ENCODE data around the gene KBTBD13. TPM values are rescaled to one million over a fixed set of nuclear protein-coding genes. Genes with fewer than 3 reads are reported as not detected.
A peak's percentile ranks its signal among the peaks of the same experiment; 100 is the strongest.
"Not testable (repeated sequence)": the region's sequence is repeated elsewhere in the genome, so short reads cannot be mapped to it uniquely, and the experiment has no call there.

KBTBD13 gene
- polyA plus RNA-seq, 6 donors from 2014 or later: not detected

DNA sequence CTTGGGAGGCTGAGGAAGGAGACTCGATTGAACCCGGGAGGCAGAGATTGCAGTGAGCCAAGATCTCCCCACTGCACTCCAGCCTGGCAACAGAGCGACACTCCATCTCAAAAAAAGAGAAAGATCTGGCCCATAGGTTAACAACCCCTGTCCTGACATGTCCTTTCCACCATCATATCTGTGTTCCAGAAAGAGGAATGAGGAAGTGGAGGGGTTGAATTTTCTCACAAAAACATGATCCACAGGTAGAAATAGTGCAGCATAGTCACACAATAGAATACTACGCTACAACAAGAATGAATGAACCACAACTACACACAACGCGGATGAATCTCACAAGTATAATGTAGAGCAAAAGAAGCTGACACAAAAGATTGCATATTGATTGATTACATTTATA, 36.1 kb upstream of the KBTBD13 start:
- Mint-ChIP-seq H3K4me1 (no peaks in the 10 kb centered on the region), H3K36me3 (no peaks in the 10 kb centered on the region), H3K27me3 (peaks cover 4 to 12% (median 6%) of the 10 kb centered on the region in 3 donors), H3K9me3 (no peaks in the 10 kb centered on the region), H3K27ac (no peak overlapping the region), H3K4me3 (no peak overlapping the region)
- ATAC-seq (ENCODE audit: low read depth in 2 of 2) (no peak), DNase-seq (no peak)

DNA sequence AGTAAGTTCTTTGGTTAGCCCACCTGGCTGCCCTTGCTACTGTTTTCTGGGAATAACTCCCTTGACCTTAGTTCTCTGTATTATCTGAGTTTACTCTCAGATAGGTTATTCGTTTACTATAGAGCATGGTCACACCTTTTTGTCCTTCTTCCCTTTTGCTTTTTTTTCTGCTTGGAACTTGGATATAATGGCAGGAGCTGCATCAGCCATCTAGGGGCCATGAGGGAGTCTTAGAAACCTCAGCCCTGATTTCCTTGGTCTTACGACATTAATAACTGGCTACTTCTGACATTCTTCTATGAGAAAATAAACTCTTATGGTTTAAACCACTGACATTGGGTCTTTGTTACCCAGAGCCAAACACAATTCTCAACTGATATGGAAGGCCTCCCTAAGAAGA, 34.8 kb upstream of the KBTBD13 start:
- ATAC-seq (ENCODE audit: low read depth in 2 of 2): no peak
- Mint-ChIP-seq H3K27ac (no peak overlapping the region), H3K4me3 (no peak overlapping the region), H3K27me3 (peaks cover 4 to 12% (median 6%) of the 10 kb centered on the region in 3 donors), H3K9me3 (no peaks in the 10 kb centered on the region), H3K4me1 (no peaks in the 10 kb centered on the region), H3K36me3 (no peaks in the 10 kb centered on the region)
- no peak for DNase-seq

DNA sequence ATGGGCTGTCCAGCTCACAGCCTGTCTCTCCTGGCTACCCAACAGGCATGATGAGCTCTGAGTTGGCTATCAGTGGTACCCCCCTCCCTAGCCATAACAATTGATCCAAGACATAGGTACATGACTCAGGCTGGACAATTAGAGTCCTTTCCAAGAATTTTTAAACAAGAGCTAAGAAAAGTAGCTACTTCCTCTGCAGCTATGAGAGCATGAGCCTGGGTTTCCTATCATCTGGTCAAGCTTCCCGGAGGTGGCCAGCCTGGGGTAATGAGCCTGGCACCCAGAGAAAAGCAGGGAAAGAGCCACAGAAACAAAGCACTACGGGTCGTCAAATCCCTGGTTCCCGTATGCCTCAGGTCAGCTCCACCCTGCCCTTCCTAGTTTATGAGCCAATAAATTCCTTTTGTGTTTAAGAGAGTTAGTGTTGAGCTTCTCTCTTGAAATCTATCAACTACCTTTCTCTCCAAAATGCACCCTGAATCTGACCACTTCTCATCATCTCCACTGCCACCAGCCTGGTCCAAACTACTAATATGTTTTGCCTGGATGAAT, 33.7 kb upstream of the KBTBD13 start:
- DNase-seq (no peak), ATAC-seq (ENCODE audit: low read depth in 2 of 2) (no peak)
- H3K36me3 Mint-ChIP-seq: no peaks in the 10 kb centered on the region
- H3K9me3 Mint-ChIP-seq: no peaks in the 10 kb centered on the region
- no peak overlapping the region for H3K4me3 Mint-ChIP-seq
- H3K27ac Mint-ChIP-seq: no peak overlapping the region
- H3K4me1 Mint-ChIP-seq: no peaks in the 10 kb centered on the region
- peaks cover 8 to 16% (median 13%) of the 10 kb centered on the region in 3 donors for H3K27me3 Mint-ChIP-seq

DNA sequence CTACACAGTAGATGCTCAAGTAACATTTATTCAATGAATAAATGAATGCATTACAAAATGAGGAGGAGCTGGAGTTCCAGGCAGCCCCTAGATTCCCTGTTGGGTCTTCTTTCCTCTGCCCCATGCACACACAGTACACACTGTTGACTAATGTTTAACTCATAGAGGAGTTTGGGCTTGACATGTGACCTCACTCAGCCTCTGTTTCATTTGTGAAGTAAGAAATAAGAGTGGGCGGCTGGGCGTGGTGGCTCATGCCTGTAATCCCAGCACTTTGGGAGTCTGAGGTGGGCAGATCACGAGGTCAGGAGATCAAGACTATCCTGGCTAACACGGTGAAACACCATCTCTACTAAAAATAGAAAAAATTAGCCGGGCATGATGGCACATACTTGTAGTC, 32.3 kb upstream of the KBTBD13 start:
- peaks cover 9 to 16% (median 14%) of the 10 kb centered on the region in 3 donors for H3K27me3 Mint-ChIP-seq
- not testable (repeated sequence) for H3K4me1 Mint-ChIP-seq; H3K9me3 Mint-ChIP-seq; H3K4me3 Mint-ChIP-seq; H3K27ac Mint-ChIP-seq; DNase-seq; ATAC-seq (ENCODE audit: low read depth in 2 of 2); H3K36me3 Mint-ChIP-seq

DNA sequence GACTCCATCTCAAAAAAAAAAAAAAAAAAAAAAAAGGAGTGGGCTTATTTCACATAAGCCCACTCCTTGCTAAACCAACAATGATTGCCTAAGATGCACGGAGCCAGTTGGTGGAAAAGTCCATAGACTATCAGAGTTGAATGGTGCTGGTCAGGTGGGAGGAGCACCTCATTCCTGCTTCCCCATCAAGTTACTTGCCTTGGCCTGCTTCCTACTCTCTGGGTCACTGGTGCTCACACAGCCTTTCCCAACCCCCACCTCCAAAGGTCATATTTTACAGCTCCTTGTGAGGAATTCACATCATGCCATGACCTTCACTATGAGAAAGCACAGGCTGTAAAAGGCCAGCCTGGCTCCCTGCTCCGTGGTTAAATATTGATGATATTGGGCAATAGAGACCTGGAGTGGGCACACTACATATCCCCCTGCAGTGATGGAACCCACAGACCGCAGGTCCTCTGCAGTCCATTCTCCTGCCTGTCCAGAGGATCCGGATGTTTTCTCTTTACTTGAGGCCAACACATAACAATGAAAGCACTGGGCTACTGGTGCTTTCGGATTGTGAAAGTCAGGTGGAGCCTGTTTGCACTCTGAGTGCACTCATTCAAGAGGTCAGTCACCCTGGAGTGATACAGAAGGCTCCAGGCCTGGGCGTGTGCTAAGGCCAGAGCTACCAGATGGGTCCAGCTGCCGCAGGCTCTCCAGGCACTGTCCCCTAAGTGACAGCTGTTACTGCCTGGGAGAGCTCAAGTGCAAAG, 31.6 kb upstream of the KBTBD13 start, which contains the start of gene SLC51B:
Gene SLC51B, plus strand, starts transcription at position 664 of the 758 bp plus-strand sequence. CDS start 4,618 bp downstream, outside the sequence.
- no peaks in the 10 kb centered on the region for H3K36me3 Mint-ChIP-seq
- peaks cover 8 to 11% (median 9%) of the 10 kb centered on the region in 3 donors for H3K4me1 Mint-ChIP-seq

DNA sequence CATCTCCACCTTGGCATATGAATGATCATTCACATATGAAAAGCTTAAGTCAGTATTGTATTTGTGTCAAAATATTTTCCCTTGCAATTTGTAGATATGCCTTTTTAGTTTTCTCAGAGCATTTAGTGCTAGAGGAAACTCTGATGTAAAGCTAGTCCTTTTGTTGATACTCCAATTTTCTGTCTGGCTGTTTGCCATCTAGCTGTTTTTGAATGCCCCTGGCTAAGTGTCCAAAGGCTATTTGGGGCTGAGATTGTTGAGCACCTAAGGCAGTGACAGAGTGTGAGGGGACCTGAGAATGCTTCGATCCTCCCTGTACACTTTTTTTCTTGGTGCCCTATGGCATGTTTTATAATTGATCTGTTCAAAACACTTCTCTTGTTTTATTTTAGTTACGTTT, 28.3 kb upstream of the KBTBD13 start:
- H3K4me1 Mint-ChIP-seq: peaks cover 15 to 19% (median 19%) of the 10 kb centered on the region in 3 donors
- peak overlapping the region in 2 of 6 donors; percentile 13 to 72 for H3K27ac Mint-ChIP-seq
- no peak overlapping the region for H3K4me3 Mint-ChIP-seq
- no peaks in the 10 kb centered on the region for H3K36me3 Mint-ChIP-seq
- no peak for ATAC-seq (ENCODE audit: low read depth in 2 of 2)
- no peaks in the 10 kb centered on the region for H3K9me3 Mint-ChIP-seq
- DNase-seq: no peak
- H3K27me3 Mint-ChIP-seq: peaks cover 8 to 13% (median 10%) of the 10 kb centered on the region in 3 donors

More for the DNA sequence above, 31.6 kb upstream of the KBTBD13 start, which contains the start of gene SLC51B:
- ATAC-seq (ENCODE audit: low read depth in 2 of 2) (no peak), DNase-seq (no peak)
- Mint-ChIP-seq H3K9me3 (no peaks in the 10 kb centered on the region), H3K27me3 (peaks cover 13 to 16% (median 14%) of the 10 kb centered on the region in 3 donors), H3K27ac (peak within 1 kb of the TSS in 1 of 6 donors; percentile 68), H3K4me3 (peak within 1 kb of the TSS in 1 of 8 donors; percentile 25)

DNA sequence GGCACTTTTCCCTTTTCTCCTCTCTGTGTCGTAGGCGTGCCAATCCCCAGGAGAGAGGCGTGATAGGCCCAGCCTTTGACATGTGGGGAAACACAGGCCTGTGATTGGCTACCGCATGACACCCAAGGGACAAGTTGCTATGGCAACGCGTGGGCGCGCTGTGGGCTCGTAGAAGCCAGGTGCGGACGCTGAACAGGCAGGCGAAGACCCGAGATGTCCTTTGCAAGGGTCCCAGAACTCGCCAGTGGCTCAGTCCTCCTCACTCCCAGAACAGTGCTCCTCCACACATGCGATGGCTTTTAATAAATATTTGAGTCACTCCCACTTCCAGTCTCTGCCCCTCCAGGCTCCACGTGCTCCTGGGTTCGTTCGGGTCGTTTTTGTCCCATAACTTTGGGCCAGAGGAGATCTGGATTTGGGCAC, 27.1 kb upstream of the KBTBD13 start:
- no peaks in the 10 kb centered on the region for H3K9me3 Mint-ChIP-seq

DNA sequence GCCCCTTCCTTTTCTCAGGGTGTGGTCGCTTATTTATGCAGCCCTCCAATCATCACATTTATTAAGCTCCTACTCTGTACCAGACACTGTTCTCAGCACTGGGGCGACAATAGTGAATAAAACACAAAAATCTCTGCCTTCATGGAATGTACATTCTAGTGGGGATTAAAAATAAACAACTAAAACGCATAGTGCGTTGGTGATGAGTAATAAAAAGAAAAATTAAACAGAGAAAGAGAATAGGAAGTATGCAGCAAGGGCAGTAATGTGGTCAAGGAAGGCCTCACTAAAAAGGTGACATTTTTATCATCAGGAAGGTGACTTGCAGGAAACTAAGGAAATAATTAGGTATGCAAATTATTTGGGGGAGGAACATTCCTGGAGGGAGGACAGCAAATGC, 26.3 kb upstream of the KBTBD13 start:
- H3K4me3 Mint-ChIP-seq: peak overlapping the region in 7 of 8 donors; percentile 63 to 87 (median 83)
- DNase-seq: no peak
- H3K27ac Mint-ChIP-seq: peak overlapping the region in 5 of 6 donors; percentile 13 to 72 (median 58)
- H3K9me3 Mint-ChIP-seq: no peaks in the 10 kb centered on the region
- peaks cover 15 to 19% (median 19%) of the 10 kb centered on the region in 3 donors for H3K4me1 Mint-ChIP-seq
- no peaks in the 10 kb centered on the region for H3K36me3 Mint-ChIP-seq
- no peak for ATAC-seq (ENCODE audit: low read depth in 2 of 2)
- H3K27me3 Mint-ChIP-seq: peaks cover 8 to 10% (median 9%) of the 10 kb centered on the region in 3 donors

More for the DNA sequence above, 27.1 kb upstream of the KBTBD13 start:
- H3K36me3 Mint-ChIP-seq: no peaks in the 10 kb centered on the region
- peak overlapping the region in 5 of 6 donors; percentile 33 to 92 (median 58) for H3K27ac Mint-ChIP-seq
- peaks cover 8 to 13% (median 10%) of the 10 kb centered on the region in 3 donors for H3K27me3 Mint-ChIP-seq
- H3K4me1 Mint-ChIP-seq: peaks cover 15 to 19% (median 19%) of the 10 kb centered on the region in 3 donors
- peak; percentile 99 for ATAC-seq (ENCODE audit: low read depth in 2 of 2)
- H3K4me3 Mint-ChIP-seq: peak overlapping the region; percentile 63 to 87 (median 82)
- peak; percentile 88 for DNase-seq

DNA sequence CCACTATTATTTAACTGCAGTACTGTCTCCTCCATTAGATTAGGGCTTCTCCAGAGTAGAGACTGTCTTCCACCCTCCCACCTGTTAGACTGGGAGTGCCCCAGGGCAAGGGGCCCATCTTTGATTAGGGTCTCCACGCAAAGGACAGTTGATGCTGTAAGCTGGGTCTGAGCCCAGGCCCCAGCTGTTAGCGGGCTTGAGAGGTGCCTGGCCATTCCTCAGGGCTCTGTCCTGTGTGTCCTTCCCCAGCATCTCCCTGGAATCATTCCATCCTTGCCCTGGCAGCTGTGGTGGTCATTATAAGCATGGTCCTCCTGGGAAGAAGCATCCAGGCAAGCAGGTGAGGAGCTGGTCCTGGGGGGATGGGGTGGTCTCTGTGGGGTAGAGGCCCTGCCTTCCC, 25.3 kb upstream of the KBTBD13 start:
- peaks cover 15 to 19% (median 19%) of the 10 kb centered on the region in 3 donors for H3K4me1 Mint-ChIP-seq
- H3K27ac Mint-ChIP-seq: peak overlapping the region in 1 of 6 donors; percentile 64
- no peaks in the 10 kb centered on the region for H3K9me3 Mint-ChIP-seq
- ATAC-seq (ENCODE audit: low read depth in 2 of 2) (no peak), DNase-seq (no peak)
- H3K36me3 Mint-ChIP-seq: no peaks in the 10 kb centered on the region
- H3K27me3 Mint-ChIP-seq: peaks cover 8 to 10% (median 9%) of the 10 kb centered on the region in 3 donors
- peak overlapping the region in 4 of 8 donors; percentile 9 to 59 (median 30) for H3K4me3 Mint-ChIP-seq

DNA sequence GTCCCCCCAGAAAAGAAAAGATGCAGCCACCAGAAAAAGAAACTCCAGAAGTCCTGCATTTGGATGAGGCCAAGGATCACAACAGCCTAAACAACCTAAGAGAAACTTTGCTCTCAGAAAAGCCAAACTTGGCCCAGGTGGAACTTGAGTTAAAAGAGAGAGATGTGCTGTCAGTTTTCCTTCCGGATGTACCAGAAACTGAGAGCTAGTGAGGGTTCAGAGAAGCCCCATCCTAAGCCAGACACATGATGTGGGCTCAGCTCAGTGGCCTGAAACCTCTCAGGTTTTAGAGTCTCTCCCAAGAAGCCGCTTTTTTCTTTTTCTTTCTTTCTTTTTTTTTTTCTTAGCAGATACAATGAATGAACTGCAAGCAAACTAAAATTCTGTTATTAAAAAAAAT, 23.6 kb upstream of the KBTBD13 start:
- no peak overlapping the region for H3K4me3 Mint-ChIP-seq
- H3K27me3 Mint-ChIP-seq: peaks cover 0 to 6% (median 5%) of the 10 kb centered on the region in 3 donors
- ATAC-seq (ENCODE audit: low read depth in 2 of 2): no peak
- H3K9me3 Mint-ChIP-seq: no peaks in the 10 kb centered on the region
- peak overlapping the region in 1 of 6 donors; percentile 25 for H3K27ac Mint-ChIP-seq
- no peaks in the 10 kb centered on the region for H3K36me3 Mint-ChIP-seq
- DNase-seq: no peak
- peaks cover 15 to 21% (median 19%) of the 10 kb centered on the region in 3 donors for H3K4me1 Mint-ChIP-seq

DNA sequence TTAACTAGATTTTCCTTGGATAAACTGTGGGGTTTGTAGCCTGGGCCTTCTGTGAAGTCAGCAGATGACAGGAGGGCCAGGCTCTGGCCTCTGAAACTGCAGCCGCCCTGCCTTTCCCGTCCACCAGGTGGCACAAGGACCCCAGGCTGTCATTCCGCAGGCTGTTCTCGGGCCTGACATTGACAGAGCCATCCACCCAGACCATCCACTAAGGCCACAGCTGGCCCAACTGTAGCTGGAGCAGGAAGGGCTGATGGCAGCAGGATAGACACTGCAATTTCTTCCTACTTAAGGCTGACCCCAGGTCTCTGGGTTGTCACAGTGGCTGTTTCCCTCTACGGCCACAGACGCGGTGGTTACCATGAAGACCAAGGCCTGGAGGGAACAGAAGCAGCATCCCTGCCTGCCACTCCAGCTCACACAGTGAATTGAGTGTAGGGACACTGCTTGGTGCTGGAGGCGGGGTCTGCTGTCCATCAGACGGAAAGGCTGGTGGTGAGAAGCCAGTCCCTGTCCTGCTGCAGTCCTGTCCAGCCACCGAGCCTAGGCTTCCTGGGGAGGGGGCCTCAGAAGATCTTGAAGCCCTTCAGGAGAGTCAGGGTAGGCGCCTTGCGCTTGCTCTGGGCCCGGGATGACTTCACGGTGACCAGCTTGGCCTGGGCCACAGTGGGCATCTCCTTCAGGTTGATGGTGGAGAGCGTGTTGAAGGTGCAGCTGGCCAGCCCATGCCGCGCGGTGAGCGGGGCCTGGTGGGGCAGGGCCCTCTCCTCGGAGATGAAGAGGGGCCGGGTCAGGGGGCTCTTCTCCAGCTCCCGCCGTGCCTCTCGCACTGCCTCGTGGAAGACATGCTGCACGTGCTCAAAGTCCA, 22.0 kb upstream of the KBTBD13 start:
- Mint-ChIP-seq H3K4me3 (no peak overlapping the region), H3K4me1 (peaks cover 10 to 14% (median 14%) of the 10 kb centered on the region in 3 donors), H3K9me3 (no peaks in the 10 kb centered on the region), H3K27me3 (peaks cover 0 to 5% (median under 1%) of the 10 kb centered on the region in 3 donors), H3K36me3 (no peaks in the 10 kb centered on the region), H3K27ac (no peak overlapping the region)
- DNase-seq: peak; percentile 42
- peak; percentile 42 to 52 for ATAC-seq (ENCODE audit: low read depth in 2 of 2)

DNA sequence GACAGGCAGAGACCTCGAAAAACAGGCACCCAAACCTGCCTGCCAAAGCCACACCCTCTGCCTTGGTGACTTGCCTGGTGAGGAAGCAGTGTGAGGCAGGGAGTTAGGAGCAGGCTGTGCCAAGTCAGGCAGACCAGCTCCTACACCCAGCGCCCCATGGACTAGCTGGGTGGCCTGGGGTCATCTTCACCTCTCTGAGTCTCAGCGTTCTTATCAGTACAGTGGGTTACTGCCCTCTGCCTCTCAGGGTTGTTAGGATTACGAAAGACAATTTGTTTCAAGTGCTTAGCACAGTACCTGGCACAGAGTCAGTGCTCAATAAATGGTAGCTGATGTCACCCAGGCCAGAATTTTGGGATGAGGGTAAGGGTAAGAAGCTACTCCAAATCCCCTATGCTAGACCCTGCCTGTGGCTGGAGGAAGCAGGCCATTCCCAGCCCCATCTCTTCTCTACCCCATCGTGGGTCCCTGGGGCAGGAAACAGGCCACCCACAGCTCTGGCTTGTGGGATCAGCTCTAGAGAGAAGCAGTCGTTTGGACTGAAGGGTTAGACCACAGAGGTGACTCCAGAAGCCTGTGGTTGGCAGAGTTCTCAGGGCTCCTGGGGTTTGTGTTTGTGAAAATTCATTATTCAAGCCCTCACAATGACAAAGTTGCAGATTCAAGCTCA, 21.2 kb upstream of the KBTBD13 start:
- Mint-ChIP-seq H3K4me3 (no peak overlapping the region), H3K9me3 (no peaks in the 10 kb centered on the region), H3K4me1 (peaks cover 2 to 6% (median 6%) of the 10 kb centered on the region in 3 donors), H3K27ac (no peak overlapping the region), H3K36me3 (no peaks in the 10 kb centered on the region), H3K27me3 (peaks cover 0 to 5% (median 0%) of the 10 kb centered on the region in 3 donors)
- ATAC-seq (ENCODE audit: low read depth in 2 of 2): no peak
- no peak for DNase-seq

Data from naive B cell (primary cell).